Hepatocyte (in vitro differentiated cells): ENCODE data around the gene SIGLEC5.

Source experiments
- CTCF ChIP-seq: fragments of 200-600 bp; sonication (generic); IDR thresholded peaks from 2 replicates; pipeline ENCODE4 v1.5.1; 2016; ENCODE audit warnings: antibody characterized with exemption, mild to moderate bottlenecking; ENCODE audit not compliant: poor library complexity
- EZH2 ChIP-seq: fragments of 200-600 bp; sonication (generic); IDR thresholded peaks from 2 replicates; pipeline ENCODE4 v1.6.1; 2016; ENCODE audit warnings: antibody characterized with exemption, mild to moderate bottlenecking, borderline replicate concordance
- EZH2phosphoT487 ChIP-seq: fragments of 200-600 bp; sonication (generic); IDR thresholded peaks from one replicate; pipeline ENCODE4 v1.6.1; 2018; ENCODE audit warnings: antibody characterized with exemption, mild to moderate bottlenecking, low read depth, moderate library complexity; ENCODE audit not compliant: unreplicated experiment, severe bottlenecking

- TF ChIP-seq CTCF (no peak), EZH2phosphoT487 (no peak), EZH2 (no peak)
These were observed 61.7 kb downstream of the SIGLEC5 start for GRCh38 chr19:51568456-51568855.
